ENCODE measurements around the gene CFAP92.

CFAP92 gene

GRCh38 chr3:128993461-128994172, at the start of gene CFAP92:
Gene CFAP92 (minus strand): TSS chr3:128994076. CDS start chr3:128993304, 772 bp downstream.
- Histone ChIP-seq H4K20me1 (ENCODE audit: insufficient read depth, low read length) (no peaks in the 10 kb centered on the region), H3K9me3 (ENCODE audit: low read length) (no peaks in the 10 kb centered on the region), H3K9ac (ENCODE audit: low read length) (peak within 1 kb of the TSS; percentile 37; the same call in 1 of the 2 replicates), H3F3A (ENCODE audit: insufficient read depth, low read length) (no peaks in the 10 kb centered on the region), H3K4me2 (ENCODE audit: low read length) (peak within 1 kb of the TSS; percentile 69), H3K9me2 (ENCODE audit: low read depth, low read length) (no peaks in the 10 kb centered on the region), H3K36me3 (ENCODE audit: insufficient read depth, low read length) (no peaks in the 10 kb centered on the region), H3K79me2 (ENCODE audit: insufficient read depth, low read length) (no peaks in the 10 kb centered on the region), H2AFZ (ENCODE audit: low read length) (peak within 1 kb of the TSS; percentile 66), H3K27ac (ENCODE audit: low read depth, low read length, poor library complexity, severe bottlenecking) (no peak within 1 kb of the TSS), H3K4me3 (ENCODE audit: low read depth, low read length, poor library complexity, severe bottlenecking) (peak within 1 kb of the TSS; percentile 52), H3K27me3 (ENCODE audit: insufficient read depth, low read length) (no peaks in the 10 kb centered on the region), H3K4me1 (ENCODE audit: insufficient read depth, low read length, severe bottlenecking) (peaks cover 15% of the 10 kb centered on the region)
- TF ChIP-seq CTCF (IDR thresholded peaks at IDR 0.05; ENCODE audit: low read length) (no peak), EZH2 (IDR thresholded peaks at IDR 0.05; ENCODE audit: borderline replicate concordance, low read length) (no peak)

- Histone ChIP-seq H3K9me3 (ENCODE audit: low read length) (no peaks in the 10 kb centered on the region), H3K9ac (ENCODE audit: low read length) (no peak overlapping the region), H4K20me1 (ENCODE audit: insufficient read depth, low read length) (no peaks in the 10 kb centered on the region), H3K4me2 (ENCODE audit: low read length) (no peak overlapping the region), H3K9me2 (ENCODE audit: low read depth, low read length) (no peaks in the 10 kb centered on the region), H3K4me1 (ENCODE audit: insufficient read depth, low read length, severe bottlenecking) (no peaks in the 10 kb centered on the region), H3K27me3 (ENCODE audit: insufficient read depth, low read length) (peaks cover 13% of the 10 kb centered on the region), H3K4me3 (ENCODE audit: low read depth, low read length, poor library complexity, severe bottlenecking) (no peak overlapping the region), H3F3A (ENCODE audit: insufficient read depth, low read length) (no peaks in the 10 kb centered on the region), H2AFZ (ENCODE audit: low read length) (no peak overlapping the region), H3K36me3 (ENCODE audit: insufficient read depth, low read length) (no peaks in the 10 kb centered on the region; the same call in 1 of the 2 replicates), H3K27ac (ENCODE audit: low read depth, low read length, poor library complexity, severe bottlenecking) (no peak overlapping the region), H3K79me2 (ENCODE audit: insufficient read depth, low read length) (no peaks in the 10 kb centered on the region)
- TF ChIP-seq EZH2 (IDR thresholded peaks at IDR 0.05; ENCODE audit: borderline replicate concordance, low read length), result no peak
- TF ChIP-seq CTCF (IDR thresholded peaks at IDR 0.05; ENCODE audit: low read length), result no peak
Observed at GRCh38 chr3:129040579-129041300, 46.9 kb upstream of the CFAP92 start.

- H3K4me2 ChIP-seq (ENCODE audit: low read length), result no peak overlapping the region
- H3K4me3 ChIP-seq (ENCODE audit: low read depth, low read length, poor library complexity, severe bottlenecking), result no peak overlapping the region
- H4K20me1 ChIP-seq (ENCODE audit: insufficient read depth, low read length), result no peaks in the 10 kb centered on the region
- H3K36me3 ChIP-seq (ENCODE audit: insufficient read depth, low read length), result no peaks in the 10 kb centered on the region; the same call in 1 of the 2 replicates
- no peaks in the 10 kb centered on the region for H3K4me1 ChIP-seq (ENCODE audit: insufficient read depth, low read length, severe bottlenecking)
- no peaks in the 10 kb centered on the region for H3K79me2 ChIP-seq (ENCODE audit: insufficient read depth, low read length)
- no peak overlapping the region for H2AFZ ChIP-seq (ENCODE audit: low read length)
- H3K27ac ChIP-seq (ENCODE audit: low read depth, low read length, poor library complexity, severe bottlenecking), result no peak overlapping the region
- no peaks in the 10 kb centered on the region for H3K9me2 ChIP-seq (ENCODE audit: low read depth, low read length)
- H3K27me3 ChIP-seq (ENCODE audit: insufficient read depth, low read length), result peaks cover 13% of the 10 kb centered on the region
- TF ChIP-seq CTCF (IDR thresholded peaks at IDR 0.05; ENCODE audit: low read length) (no peak), EZH2 (IDR thresholded peaks at IDR 0.05; ENCODE audit: borderline replicate concordance, low read length) (no peak)
- no peak overlapping the region for H3K9ac ChIP-seq (ENCODE audit: low read length)
- no peaks in the 10 kb centered on the region for H3F3A ChIP-seq (ENCODE audit: insufficient read depth, low read length)
- H3K9me3 ChIP-seq (ENCODE audit: low read length), result no peaks in the 10 kb centered on the region
Observed at GRCh38 chr3:129040039-129040336, 46.1 kb upstream of the CFAP92 start.

Data from OCI-LY1 (cell line).